GM19468 (cell line): Measurements from ENCODE around the gene TBL3.
A peak's percentile ranks its signal among the peaks of the same experiment; 100 is the strongest.
"Not testable (repeated sequence)": the region's sequence is repeated elsewhere in the genome, so short reads cannot be mapped to it uniquely, and the experiment has no call there.

Source experiments
- ATAC-seq: cut with Tn5 transposase; IDR thresholded peaks from one replicate; pipeline ENCODE4 v1.9.1; 2021; ENCODE audit warnings: mild to moderate bottlenecking, moderate library complexity, moderate number of reproducible peaks; ENCODE audit not compliant: unreplicated experiment; ENCODE audit errors: extremely low read depth

The TBL3 gene

DNA sequence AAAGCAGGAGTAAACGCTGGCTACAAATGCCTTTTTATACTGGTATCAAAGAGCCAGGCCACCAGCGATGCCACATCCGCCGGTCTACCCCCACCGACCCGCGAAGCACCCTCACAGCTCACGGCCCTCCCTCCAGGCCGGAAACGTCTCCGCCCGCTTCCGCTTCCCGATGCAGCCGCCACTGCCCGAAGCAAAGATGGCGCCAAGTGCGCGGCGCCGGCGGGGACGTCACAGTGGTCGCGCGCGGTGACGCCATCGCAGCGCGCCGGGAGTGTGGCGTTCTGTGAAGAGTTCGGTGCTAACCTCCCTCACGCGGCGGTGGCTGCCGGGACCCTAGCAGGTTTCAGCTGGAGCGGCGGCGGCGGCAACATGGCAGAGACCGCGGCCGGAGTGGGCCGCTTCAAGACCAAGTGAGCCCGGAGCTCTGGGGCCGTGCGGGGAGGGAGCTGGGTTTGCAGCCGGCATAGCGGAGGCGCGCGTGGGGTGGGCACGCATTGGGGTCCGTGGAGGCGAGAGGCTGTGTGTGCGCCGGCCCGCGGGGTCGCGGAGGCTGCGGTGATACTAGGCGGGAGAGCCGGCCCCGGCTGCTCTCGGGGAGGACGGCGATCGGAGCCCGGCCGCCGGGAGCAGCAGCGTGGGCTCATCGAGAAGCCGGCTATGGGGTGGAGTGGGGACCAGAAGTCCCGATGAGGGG lies at the start of gene TBL3:
Gene TBL3 (plus strand): TSS at position 258 of the 694 bp plus-strand sequence. CDS start 112 bp downstream, at position 370.
- ATAC-seq = peak; percentile 56

DNA sequence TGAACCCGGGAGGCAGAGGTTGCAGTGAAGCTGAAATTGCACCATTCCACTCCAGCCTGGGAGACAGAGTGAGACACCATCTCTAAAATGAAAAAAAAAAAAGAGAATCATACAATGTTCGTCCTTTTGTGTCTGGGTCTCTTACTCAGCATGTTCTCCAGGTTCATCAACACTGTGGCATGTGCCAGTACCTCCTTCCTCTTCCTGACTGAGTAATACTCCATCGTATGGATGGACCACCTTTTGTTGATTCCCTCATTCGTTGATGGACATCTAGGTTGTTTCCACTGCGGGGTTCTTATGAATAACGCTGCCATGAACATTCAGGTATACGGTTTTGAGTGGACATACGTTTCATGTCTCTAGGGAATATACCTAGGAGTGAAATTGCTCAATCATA lies 49.5 kb upstream of the TBL3 start:
- no peak for ATAC-seq

DNA sequence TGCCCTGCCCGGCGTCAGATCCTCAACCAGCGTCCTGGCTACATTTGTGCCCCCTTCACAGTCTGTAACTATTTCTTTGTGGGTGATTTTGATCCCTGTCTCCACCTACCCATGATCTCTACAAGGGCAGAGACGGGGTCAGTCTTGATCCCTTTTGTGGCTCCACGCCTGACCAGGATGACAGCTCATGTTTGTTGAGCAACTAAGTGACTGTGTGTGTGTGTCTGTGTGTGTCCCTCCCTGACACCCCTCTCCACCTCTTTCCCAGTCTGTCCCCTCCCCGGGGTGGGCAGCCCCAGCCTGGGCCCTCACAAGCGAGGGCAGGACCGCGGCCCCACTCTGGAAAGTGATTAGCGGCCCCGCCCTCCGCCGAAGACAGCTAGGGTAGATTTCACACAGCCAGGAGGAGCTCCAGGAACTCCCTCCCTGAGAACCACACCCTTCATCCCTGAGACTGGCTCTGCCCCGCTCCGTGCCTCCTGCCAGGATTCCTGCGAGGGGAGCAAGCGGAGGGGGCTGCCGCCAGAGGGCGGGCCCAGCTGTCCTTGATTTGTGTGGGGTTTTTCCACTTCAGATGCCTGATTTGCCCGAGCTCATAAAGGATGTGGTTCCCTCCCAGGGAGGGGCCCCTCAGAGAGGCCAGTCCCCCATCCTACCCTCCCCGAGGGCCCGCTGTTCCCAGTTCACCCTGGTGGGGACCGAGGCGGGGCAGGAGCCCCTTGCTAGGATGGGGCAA lies 48.4 kb upstream of the TBL3 start:
- ATAC-seq = no peak

DNA sequence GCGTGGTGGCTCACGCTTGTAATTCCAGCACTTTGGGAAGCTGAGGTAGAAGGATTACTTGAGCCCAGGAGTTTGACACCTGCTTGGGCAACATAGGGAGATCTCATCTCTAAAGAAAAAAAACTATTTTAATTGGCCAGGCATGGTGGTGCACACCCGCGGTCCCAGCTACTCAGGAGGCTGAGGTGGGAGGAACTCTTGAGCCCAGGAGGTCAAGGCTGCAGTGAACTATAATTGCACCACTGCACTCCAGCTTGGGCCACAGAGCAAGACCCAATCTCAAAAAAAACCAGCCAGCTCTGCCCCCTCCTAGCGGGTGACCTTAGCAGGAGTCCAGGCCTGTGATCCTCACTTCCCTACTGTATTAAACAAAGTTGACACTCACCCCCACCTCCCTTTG lies 47.8 kb upstream of the TBL3 start:
- no peak for ATAC-seq

DNA sequence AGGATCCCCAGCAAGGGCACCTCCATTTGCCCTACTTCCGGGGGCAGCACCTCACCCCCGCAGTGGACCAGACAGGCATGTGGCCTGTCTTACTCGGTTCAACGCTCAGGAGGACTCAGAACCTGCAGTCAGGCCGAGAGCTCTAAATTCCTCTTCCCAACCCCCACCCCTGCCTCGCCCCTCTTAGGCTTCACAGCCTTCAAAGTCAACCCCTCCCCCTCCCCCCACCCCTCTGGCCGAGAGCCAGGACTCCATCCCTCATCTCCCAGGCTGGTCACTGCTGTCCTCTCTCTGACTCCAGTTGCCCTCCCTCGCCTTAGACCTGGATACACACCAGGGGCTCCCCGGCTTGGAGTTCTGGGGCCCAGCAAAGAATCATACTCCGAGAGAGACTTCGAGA lies 45.6 kb upstream of the TBL3 start:
- ATAC-seq = no peak

DNA sequence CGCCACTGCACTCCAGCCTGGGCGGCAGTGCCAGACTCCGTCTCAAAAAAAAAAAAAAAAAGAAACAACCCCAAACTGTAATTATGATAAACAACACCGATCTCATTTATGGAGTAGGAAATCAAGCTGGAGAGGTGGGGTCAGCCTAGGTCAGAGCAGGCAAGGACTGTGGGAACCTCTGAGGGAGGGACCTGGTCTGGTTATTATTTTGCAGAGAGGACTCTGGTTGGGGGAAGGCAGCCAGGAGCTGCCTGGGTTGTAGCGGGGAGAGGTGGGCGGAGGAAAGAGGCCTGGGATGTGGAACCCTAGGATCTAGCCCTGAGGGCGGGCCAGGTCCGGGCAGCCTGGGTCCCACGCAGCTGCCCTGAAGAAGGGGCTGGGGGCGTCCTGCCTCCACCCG lies 42.7 kb upstream of the TBL3 start:
- no peak for ATAC-seq

DNA sequence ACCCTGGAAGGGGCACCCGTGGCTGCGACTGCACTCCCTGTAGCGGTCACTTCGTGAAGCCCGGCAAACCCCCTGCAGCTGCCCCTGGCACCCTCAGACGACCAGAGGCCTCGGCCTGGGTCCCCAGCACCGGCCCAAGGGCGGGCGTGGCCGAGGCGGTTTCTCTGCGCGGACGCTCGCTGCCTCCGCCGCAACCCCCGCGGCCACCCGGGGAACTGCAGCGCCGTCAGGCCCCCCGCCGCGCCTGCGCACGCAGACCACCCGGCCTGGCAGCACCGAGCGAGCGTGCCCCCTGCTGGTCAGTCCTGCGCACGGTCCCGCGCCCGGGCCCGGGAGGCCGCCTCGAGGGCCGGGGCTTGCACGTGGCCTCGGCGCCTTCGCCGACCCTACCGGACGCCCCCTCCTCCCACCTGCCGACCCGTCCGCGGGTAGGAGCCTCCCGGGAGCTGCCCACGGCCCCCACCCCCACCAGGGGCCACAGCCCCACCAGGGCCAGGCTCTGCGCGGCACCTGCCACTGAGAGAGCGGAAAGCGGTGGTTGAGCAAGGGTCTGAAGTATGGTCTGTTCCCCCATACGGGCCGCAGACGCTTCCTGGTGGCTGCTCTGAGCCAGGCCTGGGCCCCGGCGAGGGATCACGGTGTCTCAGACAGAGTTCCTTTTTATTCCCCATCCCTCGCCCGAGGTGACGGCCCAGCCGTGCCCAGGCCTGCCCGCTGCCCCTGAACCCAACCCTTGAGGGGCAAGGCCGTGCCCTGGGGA lies 42.1 kb upstream of the TBL3 start:
- peak; percentile 62 for ATAC-seq

DNA sequence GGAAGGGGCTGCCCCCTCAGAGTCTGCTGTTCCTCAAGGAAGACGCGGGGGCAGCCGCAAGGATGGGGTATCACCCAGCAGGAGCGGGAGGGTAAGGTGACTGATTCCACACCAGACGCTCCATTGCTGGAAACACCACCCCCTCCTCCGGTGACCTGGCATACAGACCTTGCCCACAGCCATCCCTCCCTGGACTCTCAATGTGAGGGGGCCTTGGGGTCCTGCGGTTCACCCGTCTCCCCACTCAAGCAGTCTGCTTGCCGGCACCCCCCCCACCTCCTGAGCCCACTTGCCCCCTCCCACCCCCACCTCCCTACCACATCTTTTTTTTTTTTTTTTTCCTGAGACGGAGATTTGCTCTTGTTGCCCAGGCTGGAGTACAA lies 41.5 kb upstream of the TBL3 start:
- no peak for ATAC-seq

DNA sequence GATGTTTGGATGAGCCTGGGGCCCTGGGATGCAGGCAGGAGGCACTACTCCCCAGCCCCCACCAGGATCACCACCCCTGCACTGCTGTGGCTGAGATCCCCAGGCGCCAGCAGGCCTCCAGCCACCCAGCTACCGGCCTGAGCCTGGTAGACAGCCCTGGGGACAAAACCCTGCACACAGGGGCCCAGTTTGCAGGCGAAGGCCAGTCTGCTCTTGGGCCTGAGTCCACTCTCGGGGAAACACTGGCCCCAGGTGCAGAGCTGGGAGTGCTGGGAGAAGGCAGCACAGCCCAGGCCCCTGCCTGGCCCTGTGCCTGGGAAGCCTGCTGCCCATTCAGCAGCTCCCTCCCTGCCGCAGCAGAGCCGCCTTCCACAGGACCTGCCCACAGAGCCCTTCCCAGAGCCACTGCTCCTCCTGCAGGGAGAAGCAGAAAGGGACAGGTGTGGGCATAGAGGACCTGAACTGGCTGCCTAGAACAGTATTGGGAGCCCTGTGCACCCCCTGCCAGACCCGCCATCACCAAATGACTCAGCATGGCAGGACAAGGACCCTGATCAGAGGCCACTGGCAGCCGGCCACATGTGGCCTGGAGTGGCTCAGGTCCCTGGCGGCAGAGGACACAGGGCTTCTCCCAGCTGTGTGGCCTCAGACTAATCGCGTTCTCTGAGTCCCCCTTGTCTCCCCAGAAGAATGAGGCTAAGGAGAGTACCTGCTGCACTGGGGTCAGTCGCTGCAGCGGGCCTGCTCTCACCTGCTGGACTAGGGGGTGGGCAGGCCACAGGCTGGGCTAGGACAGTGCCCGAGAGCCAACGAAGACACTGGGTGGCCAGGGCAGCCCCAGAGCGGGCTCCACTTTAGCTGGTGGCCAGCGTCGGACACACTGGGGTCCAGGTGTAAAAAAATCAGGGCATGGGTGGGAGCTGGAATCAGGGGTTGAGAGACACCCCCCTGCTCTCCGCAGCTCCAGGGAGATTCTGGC lies 39.5 kb upstream of the TBL3 start:
- no peak for ATAC-seq

DNA sequence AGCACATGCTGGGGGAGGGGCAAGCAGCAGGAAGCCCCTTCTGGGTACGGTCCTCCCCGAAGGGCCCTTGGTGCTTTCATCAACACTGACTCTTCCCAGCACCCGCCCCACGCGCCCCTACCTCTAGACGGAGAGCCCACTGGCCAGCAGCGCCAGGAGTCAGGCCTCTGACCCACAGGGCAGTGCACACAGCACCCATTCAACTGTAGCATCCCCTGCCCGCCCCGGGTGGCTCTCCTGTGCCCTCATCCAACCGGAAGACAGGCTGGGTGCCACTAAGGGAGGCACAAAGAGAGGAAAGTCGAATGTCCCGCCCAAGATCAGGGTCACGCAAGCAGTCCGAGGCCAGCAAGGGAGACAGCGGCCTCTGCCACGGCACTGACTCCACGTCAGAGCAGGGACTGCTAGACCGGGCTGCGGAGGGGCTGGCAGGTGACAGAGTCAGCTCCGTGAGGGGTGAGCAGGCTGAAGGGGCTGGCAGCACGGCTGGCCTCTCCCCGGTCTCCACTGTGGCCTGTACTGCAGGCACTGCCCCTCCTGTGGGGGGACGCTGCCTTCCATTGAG lies 38.7 kb upstream of the TBL3 start:
- no peak for ATAC-seq

DNA sequence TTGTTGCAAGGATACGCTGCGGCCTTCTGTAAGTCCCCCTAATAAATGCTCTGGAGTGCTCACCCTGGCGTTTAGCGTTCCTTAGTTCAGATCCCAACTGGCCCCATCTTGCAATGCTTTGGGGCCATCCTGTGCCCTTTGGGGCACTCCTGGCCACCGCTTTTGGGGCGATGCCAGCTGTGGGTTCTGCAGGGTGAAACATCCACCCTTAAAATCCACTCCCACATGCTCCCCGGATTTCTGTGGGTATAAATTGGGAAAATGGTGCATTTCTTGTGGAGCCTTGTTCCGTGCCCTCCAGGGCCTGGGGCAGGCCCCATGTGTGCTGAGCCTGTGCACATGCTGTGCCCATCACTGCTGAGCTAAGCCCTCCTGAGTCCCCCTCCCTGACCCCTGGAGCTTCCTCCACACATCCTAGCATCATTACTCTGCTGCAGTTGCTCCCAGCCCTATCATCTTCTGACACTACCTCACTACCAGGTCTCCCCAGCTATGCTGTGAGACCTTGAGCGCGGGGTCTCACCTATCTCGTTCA lies 34.8 kb upstream of the TBL3 start:
- no peak for ATAC-seq

DNA sequence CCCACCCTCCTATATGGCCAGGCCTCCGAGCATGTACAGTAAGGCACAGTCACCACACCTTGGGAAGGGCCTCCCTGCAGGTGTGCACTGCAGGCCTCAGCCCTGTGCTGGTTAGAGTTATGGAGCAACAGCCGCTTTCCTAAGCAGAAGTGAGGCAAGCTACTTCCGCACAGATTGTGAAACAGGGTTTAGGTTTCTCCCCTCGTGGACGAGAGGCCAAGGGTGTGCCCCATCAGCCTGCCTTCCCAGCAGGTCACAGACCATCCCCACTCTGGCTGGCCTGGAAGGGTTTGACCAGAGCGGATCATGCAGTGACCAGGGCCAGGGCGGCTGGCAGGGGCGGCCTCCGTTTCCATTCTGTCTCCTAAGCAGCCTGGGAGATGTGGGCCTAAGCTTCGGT lies 33.5 kb upstream of the TBL3 start:
- ATAC-seq = no peak

DNA sequence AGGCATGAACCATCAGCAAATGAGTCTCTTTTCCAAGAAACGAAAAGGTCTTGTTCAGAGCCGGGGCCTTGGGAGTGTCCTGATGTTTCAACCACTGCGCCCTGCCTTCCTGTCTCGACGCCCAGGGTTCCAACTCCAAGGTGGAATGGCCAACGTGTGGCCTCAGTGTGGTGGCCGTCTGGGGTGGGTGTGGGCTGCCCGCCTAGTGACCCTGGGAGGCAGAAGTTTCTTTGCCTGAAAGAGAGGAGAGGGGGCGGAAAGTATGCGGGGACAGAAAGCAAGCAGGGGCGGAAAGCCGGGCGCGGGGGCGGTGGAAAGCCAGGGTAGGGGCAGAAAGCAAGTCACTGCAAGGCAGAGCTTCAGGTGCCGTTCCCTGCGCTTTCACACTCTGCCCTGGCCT lies 32.9 kb upstream of the TBL3 start:
- no peak for ATAC-seq

DNA sequence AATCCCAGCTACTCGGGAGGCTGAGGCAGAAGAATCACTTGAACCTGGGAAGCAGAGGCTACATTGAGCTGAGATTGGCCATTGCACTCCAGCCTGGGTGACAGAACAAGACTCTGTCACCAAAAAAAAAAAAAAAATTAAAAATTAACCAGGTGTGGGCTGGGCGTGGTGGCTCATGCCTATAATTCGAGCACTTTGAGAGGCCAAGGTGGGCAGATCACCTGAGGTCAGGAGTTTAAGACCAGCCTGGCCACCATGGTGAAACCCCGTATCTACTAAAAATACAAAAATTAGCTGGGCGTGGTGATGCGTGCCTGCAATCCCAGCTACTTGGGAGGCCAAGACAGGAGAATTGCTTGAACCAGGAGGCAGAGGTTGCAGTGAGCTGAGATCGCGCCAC lies 32.0 kb upstream of the TBL3 start:
- not testable (repeated sequence) for ATAC-seq

DNA sequence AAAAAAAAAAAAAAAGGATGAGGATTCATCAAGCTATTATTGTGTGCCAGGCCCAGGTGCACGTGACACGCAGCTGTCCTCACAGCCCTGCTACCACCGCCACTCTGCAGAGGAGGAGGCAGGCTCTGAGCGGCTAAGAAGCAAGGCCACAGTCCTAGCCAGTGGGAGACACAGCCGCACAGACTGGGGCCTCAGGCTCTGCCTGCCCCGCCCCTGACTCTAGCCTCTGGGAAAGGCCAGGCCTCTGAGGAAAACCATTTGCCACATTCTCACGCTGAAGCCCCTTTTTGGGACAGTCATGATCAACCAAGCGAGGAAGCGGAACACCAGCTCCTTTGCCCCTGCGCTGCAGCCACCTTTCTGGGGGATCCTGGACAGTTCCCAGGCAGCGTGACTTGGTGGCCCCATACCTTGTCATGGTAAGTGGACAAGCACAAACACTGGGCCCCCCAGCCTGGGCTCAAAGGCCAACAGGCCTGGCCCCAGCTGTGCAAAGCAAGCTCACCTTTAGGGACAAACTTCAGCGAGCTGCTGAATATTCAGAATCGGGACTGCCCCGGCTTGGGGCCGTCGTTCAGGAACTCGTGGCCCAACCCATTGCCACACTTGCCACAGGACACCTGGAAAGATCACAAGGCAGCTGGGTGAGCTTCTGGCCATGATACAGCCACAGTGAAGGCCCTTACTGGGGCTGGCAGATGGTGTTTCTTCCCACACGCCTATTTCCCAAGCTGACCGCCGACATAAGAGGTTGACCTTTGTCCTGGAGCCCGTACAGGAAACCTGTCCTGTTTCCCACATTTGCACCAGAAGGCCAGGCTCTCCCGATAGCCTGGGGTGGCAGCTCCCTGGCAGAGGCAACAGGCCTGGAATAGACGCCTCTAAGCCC lies 31.3 kb upstream of the TBL3 start:
- no peak for ATAC-seq

DNA sequence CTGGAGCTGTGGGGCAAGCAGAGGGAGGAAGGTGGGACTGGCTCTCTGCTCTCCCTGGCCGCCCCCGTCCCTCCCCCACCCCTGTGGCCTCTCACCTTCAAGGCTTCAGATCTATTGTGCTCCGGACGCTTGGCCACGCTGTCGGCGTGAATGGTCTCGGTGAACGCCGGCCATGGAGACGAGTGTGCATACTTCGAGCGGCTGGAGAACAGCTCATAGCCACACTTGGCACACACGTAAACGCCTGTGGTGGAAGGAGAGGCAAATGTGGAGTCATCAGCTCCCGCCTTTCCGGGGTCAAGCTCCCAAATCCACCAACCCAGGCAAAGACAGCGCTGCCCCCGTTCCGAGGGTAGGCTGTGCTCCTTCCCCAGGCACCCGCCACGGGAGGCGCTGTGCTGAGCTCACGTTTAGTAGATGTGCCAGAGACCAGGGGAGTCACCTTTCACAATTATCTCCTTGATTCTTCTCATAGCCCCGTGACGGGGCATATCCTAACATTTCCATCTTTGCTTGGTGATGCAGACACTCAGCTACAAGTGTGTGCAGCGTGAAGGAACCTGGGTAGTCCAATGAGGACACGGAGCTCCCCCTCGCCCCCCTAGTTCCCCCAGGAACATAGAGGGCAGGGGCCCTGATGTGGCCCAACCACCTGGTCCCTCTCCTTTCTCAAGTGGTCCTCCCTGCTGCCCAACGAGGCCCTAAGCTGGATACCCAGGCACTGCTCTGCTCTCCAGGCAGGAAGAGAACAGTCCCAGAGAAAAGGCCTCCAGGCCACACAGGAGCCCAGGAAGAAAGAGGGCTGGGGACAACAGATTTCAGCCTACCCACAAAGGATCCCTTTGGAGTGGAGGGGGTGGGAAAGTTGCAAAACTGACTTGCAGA lies 30.4 kb upstream of the TBL3 start:
- no peak for ATAC-seq

DNA sequence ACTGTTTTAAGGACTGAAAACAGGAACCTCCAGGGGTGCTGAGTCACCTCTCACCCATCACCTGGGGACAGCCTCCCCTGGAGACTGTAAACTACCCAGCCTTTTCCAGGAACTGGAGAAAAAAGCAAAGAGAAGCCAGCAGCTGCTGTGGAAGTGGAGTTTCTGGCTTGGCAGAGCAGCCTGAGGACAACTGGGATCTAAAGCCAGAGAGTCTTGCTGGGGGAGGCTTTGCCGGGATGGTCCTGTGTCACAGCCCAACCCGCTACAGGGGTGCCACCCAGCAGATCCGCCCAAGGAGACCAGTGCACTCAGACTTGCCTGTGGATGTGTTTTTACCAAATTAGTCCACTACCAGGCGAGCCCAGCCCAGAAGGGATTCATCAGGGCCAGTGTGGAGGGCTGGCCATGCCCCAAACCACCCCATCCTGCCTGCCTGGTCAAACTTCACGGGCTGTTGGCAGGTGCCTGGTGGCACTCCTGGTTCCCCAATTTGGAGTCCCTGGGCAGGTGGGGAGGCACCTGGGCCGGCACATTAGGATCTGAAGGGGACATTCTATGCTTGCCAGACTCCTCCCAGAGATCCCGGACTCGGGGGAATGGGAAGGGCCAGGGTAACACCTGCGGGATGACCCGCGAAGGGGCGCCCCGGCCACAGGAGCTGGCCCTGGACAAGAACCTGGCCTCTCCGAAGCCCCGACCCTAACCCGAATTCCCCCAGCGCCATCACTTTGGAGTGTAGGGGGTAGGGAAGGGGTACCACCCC lies 29.6 kb upstream of the TBL3 start:
- no peak for ATAC-seq
